WTC11 (cell line): Measurements from ENCODE around the gene ZNF324. TPM values are rescaled to one million over a fixed set of nuclear protein-coding genes. Genes with fewer than 3 reads are reported as not detected.

Experiments
- ATAC-seq: fragments of 200-7000 bp; cut with Tn5 transposase; 2 replicates; pipeline ENCODE4 v1.10.0; 2021; ENCODE audit warnings: mild to moderate bottlenecking, moderate library complexity
- CTCF ChIA-PET: fragments of 300-600 bp; sonication (Branson Sonifier 250); formaldehyde crosslinking; loops from one replicate; lab custom pipeline; 2021; ENCODE audit warnings: antibody characterized with exemption; lab: Charles Lee
- POLR2A ChIA-PET: fragments of 350-600 bp; sonication (Branson Sonifier 250); formaldehyde crosslinking; loops from one replicate; lab custom pipeline; 2021; ENCODE audit warnings: antibody characterized with exemption; lab: Charles Lee
- DNase-seq: peaks from one replicate; pipeline ENCODE4 v3.0.0; 2021; ENCODE audit warnings: low spot score
- H3K27ac Mint-ChIP-seq: 2 replicates; pipeline ENCODE4 v1.8.0; 2021; ENCODE audit warnings: mixed read lengths
- H3K27me3 Mint-ChIP-seq: 2 replicates; pipeline ENCODE4 v1.8.0; 2021; ENCODE audit warnings: low read depth, mild to moderate bottlenecking, moderate library complexity, mixed read lengths
- H3K36me3 Mint-ChIP-seq: 2 replicates; pipeline ENCODE4 v1.8.0; 2021; ENCODE audit warnings: mixed read lengths
- H3K4me1 Mint-ChIP-seq: 2 replicates; pipeline ENCODE4 v1.8.0; 2022; ENCODE audit warnings: mixed read lengths
- H3K4me3 Mint-ChIP-seq: 2 replicates; pipeline ENCODE4 v1.8.0; 2021; ENCODE audit warnings: mild to moderate bottlenecking, moderate library complexity, mixed read lengths
- H3K9me3 Mint-ChIP-seq: 2 replicates; pipeline ENCODE4 v1.8.0; 2021; ENCODE audit warnings: mixed read lengths
- E2F1 ChIP-seq: sonication (generic); formaldehyde crosslinking; IDR thresholded peaks from 2 replicates; pipeline ENCODE4 v1.8.0; 2022; ENCODE audit warnings: mild to moderate bottlenecking, missing genetic modification reagents
- FOXP4 ChIP-seq: sonication (generic); formaldehyde crosslinking; IDR thresholded peaks from 2 replicates; pipeline ENCODE4 v1.8.0; 2022; ENCODE audit warnings: mild to moderate bottlenecking, missing genetic modification reagents
- GABPB1 ChIP-seq: sonication (generic); formaldehyde crosslinking; IDR thresholded peaks from 2 replicates; pipeline ENCODE4 v1.8.1; 2023; ENCODE audit warnings: mild to moderate bottlenecking, missing genetic modification reagents
- KAT7 ChIP-seq: sonication (generic); formaldehyde crosslinking; IDR thresholded peaks from 2 replicates; pipeline ENCODE4 v1.8.1; 2023; ENCODE audit warnings: missing genetic modification reagents, mild to moderate bottlenecking, borderline replicate concordance
- MYBL2 ChIP-seq: sonication (generic); formaldehyde crosslinking; IDR thresholded peaks from 2 replicates; pipeline ENCODE4 v1.8.1; 2023; ENCODE audit warnings: mild to moderate bottlenecking, moderate library complexity, missing genetic modification reagents
- SMAD3 ChIP-seq: sonication (generic); formaldehyde crosslinking; IDR thresholded peaks from 2 replicates; pipeline ENCODE4 v1.8.0; 2022; ENCODE audit warnings: missing genetic modification reagents, mild to moderate bottlenecking, borderline replicate concordance
- TCF7 ChIP-seq: sonication (generic); formaldehyde crosslinking; IDR thresholded peaks from 2 replicates; pipeline ENCODE4 v1.8.0; 2022; ENCODE audit warnings: mild to moderate bottlenecking, low read depth, missing genetic modification reagents, moderate library complexity
- ZBTB21 ChIP-seq: sonication (generic); formaldehyde crosslinking; IDR thresholded peaks from 2 replicates; pipeline ENCODE4 v1.8.1; 2023; ENCODE audit warnings: mild to moderate bottlenecking, missing genetic modification reagents, borderline replicate concordance
- ZMAT4 ChIP-seq: fragments of 250-450 bp; sonication (Bioruptor Pico); IDR thresholded peaks from 2 replicates; pipeline ENCODE4 v1.9.0; 2021; ENCODE audit warnings: mild to moderate bottlenecking
- ZNF138 ChIP-seq: sonication (generic); formaldehyde crosslinking; conservative IDR thresholded peaks from 2 replicates; pipeline ENCODE4 v1.8.1; 2022; ENCODE audit warnings: mild to moderate bottlenecking, moderate library complexity, missing genetic modification reagents
- ZNF416 ChIP-seq: fragments of 250-450 bp; sonication (Bioruptor Pico); IDR thresholded peaks from 2 replicates; pipeline ENCODE4 v1.9.0; 2021; ENCODE audit warnings: mild to moderate bottlenecking, inconsistent platforms
- ZNF423 ChIP-seq: fragments of 250-450 bp; sonication (Bioruptor Pico); IDR thresholded peaks from 2 replicates; pipeline ENCODE4 v2.1.2; 2022; ENCODE audit warnings: mild to moderate bottlenecking, moderate library complexity
- ZNF425 ChIP-seq: fragments of 250-450 bp; sonication (Bioruptor Pico); conservative IDR thresholded peaks from 2 replicates; pipeline ENCODE4 v1.9.0; 2021; ENCODE audit warnings: mild to moderate bottlenecking
- ZNF532 ChIP-seq: fragments of 250-450 bp; sonication (Bioruptor Pico); IDR thresholded peaks from 2 replicates; pipeline ENCODE4 v1.9.0; 2021; ENCODE audit warnings: mild to moderate bottlenecking, borderline replicate concordance
- total RNA-seq: library from RNA; stranded (reverse); gene quantifications from 3 replicates; pipeline ENCODE4 v1.2.3, GENCODE V29; 2021
- TF ChIP-seq, protein P1 (sequence below): sonication (generic); formaldehyde crosslinking; IDR thresholded peaks from 2 replicates; pipeline ENCODE4 v1.8.1; 2023; ENCODE audit warnings: mild to moderate bottlenecking, moderate library complexity, missing genetic modification reagents
- TF ChIP-seq, protein P2 (sequence below): sonication (generic); formaldehyde crosslinking; conservative IDR thresholded peaks from 2 replicates; pipeline ENCODE4 v1.8.1; 2023; ENCODE audit warnings: mild to moderate bottlenecking, low read depth, missing genetic modification reagents, moderate library complexity
- TF ChIP-seq, protein P3 (sequence below): sonication (generic); formaldehyde crosslinking; IDR thresholded peaks from 2 replicates; pipeline ENCODE4 v1.8.0; 2023; ENCODE audit warnings: missing genetic modification reagents

ZNF324 gene
- total RNA-seq, 1 experiment from 2014 or later, result 5.9 TPM

DNA sequence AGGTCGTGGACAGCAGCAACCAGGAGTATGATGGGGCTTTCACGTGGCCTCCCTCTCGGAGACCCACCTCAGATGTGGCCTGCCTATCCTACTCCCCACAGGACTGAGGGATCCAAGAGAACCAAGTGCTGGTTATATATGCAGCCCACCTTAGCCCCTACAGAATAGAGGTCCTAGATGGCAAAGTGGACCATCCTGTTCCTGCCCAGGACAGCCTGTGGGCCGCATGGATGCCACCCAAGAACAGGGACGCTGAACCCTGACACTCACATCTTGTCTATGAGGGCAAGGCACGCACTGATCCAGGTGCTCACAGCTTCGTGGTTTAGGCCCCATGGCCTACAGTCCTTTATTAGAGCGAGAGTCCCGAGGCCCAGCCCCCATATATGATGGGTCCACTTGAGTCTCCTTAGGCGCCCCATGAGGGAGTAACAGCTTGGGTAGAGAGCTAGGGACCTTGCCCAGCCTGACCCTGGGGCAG is 46.4 kb downstream of the ZNF324 start:
- ATAC-seq, result no peak
- Mint-ChIP-seq H3K4me3 (no peak overlapping the region), H3K27ac (no peak overlapping the region), H3K27me3 (peaks cover 12% of the 10 kb centered on the region), H3K36me3 (peaks cover 5% of the 10 kb centered on the region), H3K4me1 (peaks cover 21% of the 10 kb centered on the region), H3K9me3 (no peaks in the 10 kb centered on the region)
- CTCF ChIA-PET, result interaction anchor here (1.0 to 2.7 kb wide), 26 partner anchors 9 to 285 kb away, joined by 3 to 33 read pairs (median 7); partner anchors contain the start of genes CHMP2A, TRIM28, UBE2M and ZNF324B
- DNase-seq, result no peak
- TF ChIP-seq ZNF425 (CRISPR knock-in tag) (no peak), FOXP4 (CRISPR knock-in tag) (no peak), ZMAT4 (no peak), ZNF416 (no peak), MYBL2 (CRISPR knock-in tag) (no peak), E2F1 (no peak), KAT7 (no peak), TCF7 (CRISPR knock-in tag) (no peak), ZNF532 (CRISPR knock-in tag) (no peak), GABPB1 (no peak), ZNF423 (CRISPR knock-in tag) (no peak), SMAD3 (no peak), ZNF138 (no peak), ZBTB21 (CRISPR knock-in tag) (no peak)
- TF ChIP-seq, protein P1, sequence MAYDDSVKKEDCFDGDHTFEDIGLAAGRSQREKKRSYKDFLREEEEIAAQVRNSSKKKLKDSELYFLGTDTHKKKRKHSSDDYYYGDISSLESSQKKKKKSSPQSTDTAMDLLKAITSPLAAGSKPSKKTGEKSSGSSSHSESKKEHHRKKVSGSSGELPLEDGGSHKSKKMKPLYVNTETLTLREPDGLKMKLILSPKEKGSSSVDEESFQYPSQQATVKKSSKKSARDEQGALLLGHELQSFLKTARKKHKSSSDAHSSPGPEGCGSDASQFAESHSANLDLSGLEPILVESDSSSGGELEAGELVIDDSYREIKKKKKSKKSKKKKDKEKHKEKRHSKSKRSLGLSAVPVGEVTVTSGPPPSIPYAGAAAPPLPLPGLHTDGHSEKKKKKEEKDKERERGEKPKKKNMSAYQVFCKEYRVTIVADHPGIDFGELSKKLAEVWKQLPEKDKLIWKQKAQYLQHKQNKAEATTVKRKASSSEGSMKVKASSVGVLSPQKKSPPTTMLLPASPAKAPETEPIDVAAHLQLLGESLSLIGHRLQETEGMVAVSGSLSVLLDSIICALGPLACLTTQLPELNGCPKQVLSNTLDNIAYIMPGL (CRISPR knock-in tag), result no peak
- TF ChIP-seq, protein P2, sequence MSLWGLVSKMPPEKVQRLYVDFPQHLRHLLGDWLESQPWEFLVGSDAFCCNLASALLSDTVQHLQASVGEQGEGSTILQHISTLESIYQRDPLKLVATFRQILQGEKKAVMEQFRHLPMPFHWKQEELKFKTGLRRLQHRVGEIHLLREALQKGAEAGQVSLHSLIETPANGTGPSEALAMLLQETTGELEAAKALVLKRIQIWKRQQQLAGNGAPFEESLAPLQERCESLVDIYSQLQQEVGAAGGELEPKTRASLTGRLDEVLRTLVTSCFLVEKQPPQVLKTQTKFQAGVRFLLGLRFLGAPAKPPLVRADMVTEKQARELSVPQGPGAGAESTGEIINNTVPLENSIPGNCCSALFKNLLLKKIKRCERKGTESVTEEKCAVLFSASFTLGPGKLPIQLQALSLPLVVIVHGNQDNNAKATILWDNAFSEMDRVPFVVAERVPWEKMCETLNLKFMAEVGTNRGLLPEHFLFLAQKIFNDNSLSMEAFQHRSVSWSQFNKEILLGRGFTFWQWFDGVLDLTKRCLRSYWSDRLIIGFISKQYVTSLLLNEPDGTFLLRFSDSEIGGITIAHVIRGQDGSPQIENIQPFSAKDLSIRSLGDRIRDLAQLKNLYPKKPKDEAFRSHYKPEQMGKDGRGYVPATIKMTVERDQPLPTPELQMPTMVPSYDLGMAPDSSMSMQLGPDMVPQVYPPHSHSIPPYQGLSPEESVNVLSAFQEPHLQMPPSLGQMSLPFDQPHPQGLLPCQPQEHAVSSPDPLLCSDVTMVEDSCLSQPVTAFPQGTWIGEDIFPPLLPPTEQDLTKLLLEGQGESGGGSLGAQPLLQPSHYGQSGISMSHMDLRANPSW (CRISPR knock-in tag), result no peak
- TF ChIP-seq, protein P3, sequence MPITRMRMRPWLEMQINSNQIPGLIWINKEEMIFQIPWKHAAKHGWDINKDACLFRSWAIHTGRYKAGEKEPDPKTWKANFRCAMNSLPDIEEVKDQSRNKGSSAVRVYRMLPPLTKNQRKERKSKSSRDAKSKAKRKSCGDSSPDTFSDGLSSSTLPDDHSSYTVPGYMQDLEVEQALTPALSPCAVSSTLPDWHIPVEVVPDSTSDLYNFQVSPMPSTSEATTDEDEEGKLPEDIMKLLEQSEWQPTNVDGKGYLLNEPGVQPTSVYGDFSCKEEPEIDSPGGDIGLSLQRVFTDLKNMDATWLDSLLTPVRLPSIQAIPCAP, result no peak
- POLR2A ChIA-PET, result interaction anchor here (0.7 to 1.7 kb wide), 2 partner anchors 14 to 31 kb away, joined by 6 to 8 read pairs; partner anchors contain the start of gene TRIM28
